Thyroid gland (tissue), 4 donors: ENCODE results near the gene CELF5.

ENCODE experiments used
- POLR2A ChIP-seq, 2 donors: fragments of 450-650 bp; IDR thresholded peaks; one replicate each; pipeline ENCODE4 v1.6.1; 2017; ENCODE audit warnings: antibody characterized with exemption in 2 of 2, mild to moderate bottlenecking in 2 of 2, moderate library complexity in 1 of 2
- TF ChIP-seq, protein P1 (sequence below), 6 experiments: fragments of 200-600 bp in 3 of 6; fragments of 450-650 bp in 3 of 6; sonication (generic) in 3 of 6; IDR thresholded peaks; one replicate each; pipeline ENCODE4 v1.5.1; 2016 to 2019; ENCODE audit warnings: antibody characterized with exemption in 6 of 6, mild to moderate bottlenecking in 2 of 6, inconsistent platforms in 1 of 6, moderate library complexity in 1 of 6

DNA sequence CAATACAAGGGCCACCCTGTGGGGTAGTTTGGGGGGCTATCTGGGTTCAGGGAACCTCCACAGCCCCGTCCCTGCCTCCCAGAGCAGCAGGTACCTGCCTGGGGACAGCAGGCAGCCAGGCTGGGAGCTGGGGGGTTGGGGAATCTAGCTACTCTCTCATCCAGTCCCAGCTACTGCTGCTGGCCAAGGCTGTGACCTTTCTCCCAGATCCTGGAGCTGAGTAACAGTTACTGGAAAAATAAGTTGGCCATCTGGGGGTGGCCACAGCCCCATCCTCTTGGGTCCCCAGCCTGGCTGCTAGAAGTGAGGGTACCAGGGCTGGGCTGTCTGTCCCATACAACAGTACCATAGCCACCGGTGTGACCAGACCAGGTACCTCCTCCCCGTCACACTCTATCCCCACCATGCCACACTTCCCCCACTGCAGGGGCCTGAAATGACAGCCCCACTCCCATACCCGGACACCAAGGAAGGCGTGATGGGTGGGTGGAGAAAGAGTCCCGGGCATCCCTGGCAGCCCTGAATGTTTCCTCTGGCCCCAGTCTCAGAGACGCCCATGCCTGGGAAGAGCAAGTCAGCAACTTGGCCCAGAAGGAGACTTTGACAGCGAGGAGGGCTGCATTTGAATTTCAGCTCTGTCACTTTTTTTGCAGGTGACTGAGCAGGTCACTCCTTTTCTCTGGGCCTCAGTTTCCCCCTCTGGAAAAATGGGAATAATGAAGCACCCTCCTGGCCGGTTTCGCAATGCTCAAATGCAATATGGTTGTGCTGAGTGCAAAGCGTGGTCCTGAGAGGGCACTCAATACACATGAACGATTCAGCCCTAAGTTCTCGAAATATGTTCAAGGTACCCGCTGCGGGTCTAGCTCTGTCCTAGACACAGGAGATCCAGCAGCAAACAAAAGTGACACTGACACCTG, 111.2 kb downstream of the CELF5 start:
- no peak for TF ChIP-seq POLR2A (IDR thresholded peaks at IDR 0.05)
- TF ChIP-seq, protein P1, sequence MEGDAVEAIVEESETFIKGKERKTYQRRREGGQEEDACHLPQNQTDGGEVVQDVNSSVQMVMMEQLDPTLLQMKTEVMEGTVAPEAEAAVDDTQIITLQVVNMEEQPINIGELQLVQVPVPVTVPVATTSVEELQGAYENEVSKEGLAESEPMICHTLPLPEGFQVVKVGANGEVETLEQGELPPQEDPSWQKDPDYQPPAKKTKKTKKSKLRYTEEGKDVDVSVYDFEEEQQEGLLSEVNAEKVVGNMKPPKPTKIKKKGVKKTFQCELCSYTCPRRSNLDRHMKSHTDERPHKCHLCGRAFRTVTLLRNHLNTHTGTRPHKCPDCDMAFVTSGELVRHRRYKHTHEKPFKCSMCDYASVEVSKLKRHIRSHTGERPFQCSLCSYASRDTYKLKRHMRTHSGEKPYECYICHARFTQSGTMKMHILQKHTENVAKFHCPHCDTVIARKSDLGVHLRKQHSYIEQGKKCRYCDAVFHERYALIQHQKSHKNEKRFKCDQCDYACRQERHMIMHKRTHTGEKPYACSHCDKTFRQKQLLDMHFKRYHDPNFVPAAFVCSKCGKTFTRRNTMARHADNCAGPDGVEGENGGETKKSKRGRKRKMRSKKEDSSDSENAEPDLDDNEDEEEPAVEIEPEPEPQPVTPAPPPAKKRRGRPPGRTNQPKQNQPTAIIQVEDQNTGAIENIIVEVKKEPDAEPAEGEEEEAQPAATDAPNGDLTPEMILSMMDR (IDR thresholded peaks at IDR 0.05): no peak
